BJ (cell line): ENCODE results near the gene TFF2. TPM values are rescaled to one million over a fixed set of nuclear protein-coding genes. Genes with fewer than 3 reads are reported as not detected.

Experiments used
- CTCF ChIA-PET: fragments of 350-600 bp; formaldehyde crosslinking; extraction: SDS; loops from one replicate; lab custom pipeline; 2021; ENCODE audit warnings: antibody characterized with exemption, inconsistent platforms; lab: Yijun Ruan, JAX
- POLR2A ChIA-PET: fragments of 300-600 bp; sonication (Branson Sonifier 250); formaldehyde crosslinking; extraction: SDS; loops from one replicate; lab custom pipeline; 2021; ENCODE audit warnings: antibody characterized with exemption; lab: Charles Lee
- DNase-seq: peaks from one replicate; pipeline ENCODE4 v3.0.0-alpha.2; 2011; ENCODE audit warnings: low read depth
- H3K27me3 ChIP-seq: 2 replicates; pipeline ENCODE4 v1.6.0; 2011; ENCODE audit warnings: low read length; ENCODE audit not compliant: control insufficient read depth, insufficient read depth
- H3K36me3 ChIP-seq: 2 replicates; pipeline ENCODE4 v1.5.1; 2011; ENCODE audit warnings: low read length; ENCODE audit not compliant: control insufficient read depth, insufficient read depth
- H3K4me3 ChIP-seq: 2 replicates; pipeline ENCODE4 v1.5.1; 2011; ENCODE audit warnings: low read depth, mild to moderate bottlenecking, control low read depth, low read length
- polyA minus RNA-seq: library from RNA; depleted of rRNA, polyadenylated mRNA; stranded (reverse); fragments of >200 nt; gene quantifications from 2 replicates; pipeline ENCODE4 v1.2.3, GENCODE V29; 2011; rRNA and poly(A)+ RNA removed
- polyA plus RNA-seq: library from polyadenylated mRNA; depleted of rRNA; stranded (reverse); fragments of >200 nt; gene quantifications from 2 replicates; pipeline ENCODE4 v1.2.3, GENCODE V29; 2011; rRNA removed
- TF ChIP-seq, protein P1 (sequence below): IDR thresholded peaks from 2 replicates; pipeline ENCODE4 v1.5.1; 2011; ENCODE audit warnings: low read depth, mild to moderate bottlenecking, control low read depth, inconsistent platforms, low read length, moderate library complexity; ENCODE audit not compliant: insufficient read depth

Gene TFF2, protein sequence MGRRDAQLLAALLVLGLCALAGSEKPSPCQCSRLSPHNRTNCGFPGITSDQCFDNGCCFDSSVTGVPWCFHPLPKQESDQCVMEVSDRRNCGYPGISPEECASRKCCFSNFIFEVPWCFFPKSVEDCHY
- polyA plus RNA-seq, result not detected in 2 replicates
- polyA minus RNA-seq, result not detected in 2 replicates

DNA sequence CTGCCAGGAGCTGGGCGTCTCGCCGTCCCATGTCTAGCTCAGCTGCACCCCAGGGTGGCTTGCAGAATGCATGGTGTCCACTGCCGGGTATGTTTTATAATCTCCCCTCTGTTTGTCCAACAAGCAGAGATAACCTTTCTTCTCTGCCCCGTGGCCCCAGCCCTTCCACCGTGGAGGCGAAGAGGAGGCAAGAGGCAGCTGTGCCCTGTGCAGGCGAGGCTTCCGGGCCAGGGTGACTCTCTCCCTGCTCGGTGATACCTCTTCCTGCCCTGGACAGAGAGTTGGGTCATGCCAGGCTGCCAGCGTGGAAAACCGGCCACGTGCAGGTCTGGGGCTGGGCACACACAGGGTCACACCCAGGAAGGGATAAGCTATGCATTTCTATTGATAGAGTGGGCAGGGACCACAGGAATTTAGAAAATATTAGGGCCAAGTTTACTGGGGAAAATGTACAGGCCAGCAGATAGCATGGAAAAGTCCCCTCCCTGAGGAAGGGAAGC is at the start of gene TFF2:
TSS of gene TFF2 (minus strand) at position 68 of the 500 bp plus-strand sequence. CDS start at position 31, 37 bp downstream.
- ChIA-PET CTCF (no interaction called here), POLR2A (no interaction called here)
- no peak for DNase-seq
- no peaks in the 10 kb centered on the region for H3K36me3 ChIP-seq
- H3K27me3 ChIP-seq, result no peaks in the 10 kb centered on the region
- H3K4me3 ChIP-seq, result no peak within 1 kb of the TSS
- TF ChIP-seq, protein P1, sequence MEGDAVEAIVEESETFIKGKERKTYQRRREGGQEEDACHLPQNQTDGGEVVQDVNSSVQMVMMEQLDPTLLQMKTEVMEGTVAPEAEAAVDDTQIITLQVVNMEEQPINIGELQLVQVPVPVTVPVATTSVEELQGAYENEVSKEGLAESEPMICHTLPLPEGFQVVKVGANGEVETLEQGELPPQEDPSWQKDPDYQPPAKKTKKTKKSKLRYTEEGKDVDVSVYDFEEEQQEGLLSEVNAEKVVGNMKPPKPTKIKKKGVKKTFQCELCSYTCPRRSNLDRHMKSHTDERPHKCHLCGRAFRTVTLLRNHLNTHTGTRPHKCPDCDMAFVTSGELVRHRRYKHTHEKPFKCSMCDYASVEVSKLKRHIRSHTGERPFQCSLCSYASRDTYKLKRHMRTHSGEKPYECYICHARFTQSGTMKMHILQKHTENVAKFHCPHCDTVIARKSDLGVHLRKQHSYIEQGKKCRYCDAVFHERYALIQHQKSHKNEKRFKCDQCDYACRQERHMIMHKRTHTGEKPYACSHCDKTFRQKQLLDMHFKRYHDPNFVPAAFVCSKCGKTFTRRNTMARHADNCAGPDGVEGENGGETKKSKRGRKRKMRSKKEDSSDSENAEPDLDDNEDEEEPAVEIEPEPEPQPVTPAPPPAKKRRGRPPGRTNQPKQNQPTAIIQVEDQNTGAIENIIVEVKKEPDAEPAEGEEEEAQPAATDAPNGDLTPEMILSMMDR, result no peak

DNA sequence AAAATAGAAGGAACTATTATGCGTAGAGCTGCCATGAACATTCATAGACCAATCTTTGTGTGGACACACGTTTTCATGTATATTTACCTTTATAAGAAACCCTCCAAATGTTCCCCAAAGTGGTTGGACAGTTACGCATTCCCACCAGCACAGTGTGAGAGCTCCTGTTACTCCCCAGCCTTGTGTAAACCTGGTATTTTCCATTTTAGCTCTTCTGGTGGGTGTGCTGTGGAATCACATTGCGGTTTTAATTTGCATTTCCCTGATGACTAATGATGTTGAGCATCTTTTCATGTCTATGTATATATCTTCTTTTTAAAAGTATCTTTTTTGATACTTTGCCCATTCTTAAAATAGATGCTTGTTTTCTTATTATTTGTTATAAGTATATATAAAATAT is 49.7 kb upstream of the TFF2 start:
- Histone ChIP-seq H3K36me3 (no peaks in the 10 kb centered on the region), H3K27me3 (no peaks in the 10 kb centered on the region), H3K4me3 (no peak overlapping the region)
- CTCF ChIA-PET, result no interaction called here
- DNase-seq, result no peak
- POLR2A ChIA-PET, result interaction anchor here (0.6 kb wide), 1 partner anchor 7 kb away, joined by 7 read pairs; no protein-coding TSS in a partner anchor
- TF ChIP-seq, protein P1, result no peak

DNA sequence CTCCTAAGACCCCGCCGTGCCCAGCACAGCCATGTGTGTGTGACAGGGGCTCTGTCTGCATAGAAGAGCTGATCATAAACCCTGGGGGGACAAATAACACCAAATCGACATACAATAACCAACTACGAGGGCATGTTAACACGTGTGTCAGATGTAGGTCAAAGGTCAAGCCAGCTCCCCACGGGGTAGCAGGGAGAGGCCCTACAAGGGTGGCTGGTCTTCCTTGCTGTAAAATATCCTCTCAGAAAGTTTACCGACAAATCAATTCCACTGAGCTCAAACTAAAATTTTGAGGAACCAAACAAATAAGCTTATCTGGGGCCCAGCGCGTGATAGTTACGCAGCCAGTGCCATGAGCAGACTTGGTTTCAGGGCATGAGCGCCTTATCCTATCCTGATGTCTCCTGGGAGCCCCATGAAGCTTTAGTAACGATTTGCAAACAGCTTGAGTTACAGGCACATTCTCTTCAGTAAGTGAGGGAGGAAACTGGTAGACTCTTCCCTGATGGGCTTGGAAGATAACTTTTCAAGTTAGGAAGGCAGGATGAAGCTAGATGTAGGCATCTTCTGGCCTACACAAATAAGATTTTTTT is 47.7 kb upstream of the TFF2 start:
- no peaks in the 10 kb centered on the region for H3K27me3 ChIP-seq
- no peak for DNase-seq
- no peaks in the 10 kb centered on the region for H3K36me3 ChIP-seq
- CTCF ChIA-PET, result interaction anchor here (2.2 kb wide), 1 partner anchor 17 kb away, joined by 8 read pairs; no protein-coding TSS in a partner anchor
- H3K4me3 ChIP-seq, result no peak overlapping the region
- TF ChIP-seq, protein P1, result no peak
- POLR2A ChIA-PET, result no interaction called here

DNA sequence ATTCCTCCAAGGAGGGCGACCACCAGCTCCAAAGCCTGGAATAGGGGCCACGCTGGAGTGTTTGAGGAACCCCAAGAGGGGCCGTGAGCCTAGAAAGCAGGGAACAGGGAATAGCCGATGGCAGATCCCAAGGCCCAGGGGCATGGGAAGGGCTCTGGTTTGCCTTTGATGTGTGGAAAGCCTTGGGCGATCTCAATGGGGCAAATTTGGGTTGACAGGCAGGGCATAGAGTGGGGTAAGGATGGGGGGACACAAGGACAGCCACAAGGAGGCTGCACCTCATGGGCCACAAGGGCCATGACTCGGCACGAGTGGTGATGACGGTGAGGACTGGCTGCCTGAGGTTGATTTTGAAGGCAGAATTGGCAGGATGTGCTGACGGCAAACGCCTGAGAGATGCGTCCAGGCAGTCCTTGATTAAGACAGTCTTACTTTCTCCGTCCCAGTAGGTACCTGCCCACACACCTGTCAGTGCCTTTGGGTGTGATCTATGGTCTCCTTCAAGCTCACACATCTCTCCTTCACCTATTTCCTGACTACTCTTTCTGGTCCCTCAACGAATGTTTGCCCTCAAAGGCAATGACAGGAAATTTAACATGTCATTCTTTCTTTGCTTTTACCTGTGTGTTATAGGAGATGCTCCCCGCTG is 47.1 kb upstream of the TFF2 start:
- ChIA-PET POLR2A (no interaction called here), CTCF (interaction anchor here (2.2 kb wide), 1 partner anchor 16 kb away, joined by 8 read pairs; no protein-coding TSS in a partner anchor)
- no peak overlapping the region for H3K4me3 ChIP-seq
- DNase-seq, result no peak
- H3K27me3 ChIP-seq, result no peaks in the 10 kb centered on the region
- TF ChIP-seq, protein P1, result no peak
- H3K36me3 ChIP-seq, result no peaks in the 10 kb centered on the region
